Uterus (tissue), 4 donors: ENCODE measurements around the gene PTGDS. TPM values are rescaled to one million over a fixed set of nuclear protein-coding genes. Genes with fewer than 3 reads are reported as not detected.

ENCODE experiments used
- DNase-seq, 2 donors: peaks; one replicate each; pipeline ENCODE4 v3.0.0-alpha.2; 2019 to 2020
- H3K27ac ChIP-seq, 2 donors: fragments of 200-600 bp; sonication (generic); 1 replicate in 1 of 2; 2 replicates in 1 of 2; pipeline ENCODE4 v1.5.1; 2016 to 2018
- H3K27me3 ChIP-seq, 2 donors: fragments of 200-600 bp; sonication (generic); one replicate each; pipeline ENCODE4 v1.5.1; 2018 to 2019; ENCODE audit warnings: control low read depth in 1 of 2
- H3K36me3 ChIP-seq, 2 donors: fragments of 200-600 bp; sonication (generic); one replicate each; pipeline ENCODE4 v1.5.1; 2019; ENCODE audit warnings: control low read depth in 1 of 2
- H3K4me1 ChIP-seq, 2 donors: fragments of 200-600 bp; sonication (generic); one replicate each; pipeline ENCODE4 v1.5.1; 2018 to 2019; ENCODE audit warnings: control low read depth in 1 of 2
- H3K4me3 ChIP-seq, 2 donors: fragments of 200-600 bp; sonication (generic); 1 replicate in 1 of 2; 2 replicates in 1 of 2; pipeline ENCODE4 v1.5.1; 2018 to 2019; ENCODE audit warnings: mild to moderate bottlenecking in 1 of 2
- H3K9me3 ChIP-seq, 2 donors: fragments of 200-600 bp; sonication (generic); one replicate each; pipeline ENCODE4 v1.5.1; 2019; ENCODE audit warnings: control low read depth in 1 of 2
- POLR2A ChIP-seq, 2 donors: fragments of 450-650 bp; IDR thresholded peaks; one replicate each; pipeline ENCODE4 v1.6.1; 2016; ENCODE audit warnings: antibody characterized with exemption in 2 of 2, mild to moderate bottlenecking in 1 of 2, moderate library complexity in 1 of 2
- intact Hi-C: fragments of 100-400 bp; cut with DNase I; formaldehyde crosslinking; loops from one replicate; pipeline ENCODE4 v1.15.1; 2023; ENCODE audit warnings: low total_unique reads
- total RNA-seq, 4 donors: library from RNA; depleted of rRNA in 3 of 4; stranded (reverse); fragments of >200 nt in 3 of 4; gene quantifications; one replicate each; pipeline versions ENCODE4 v1.1.0 to v1.2.4, GENCODE V29; 2014 to 2023
- TF ChIP-seq, protein P1 (sequence below), 4 experiments: fragments of 200-600 bp in 2 of 4; fragments of 450-650 bp in 2 of 4; sonication (generic) in 2 of 4; IDR thresholded peaks; one replicate each; pipeline ENCODE4 v1.5.1; 2016 to 2019; ENCODE audit warnings: antibody characterized with exemption in 4 of 4, mild to moderate bottlenecking in 2 of 4, moderate library complexity in 1 of 4
- donor health status: DM: yes; HTN: yes; CAD: no.

PTGDS gene
- total RNA-seq, 4 donors from 2014 or later, result 13.5 to 116 (median 58.8) TPM

DNA sequence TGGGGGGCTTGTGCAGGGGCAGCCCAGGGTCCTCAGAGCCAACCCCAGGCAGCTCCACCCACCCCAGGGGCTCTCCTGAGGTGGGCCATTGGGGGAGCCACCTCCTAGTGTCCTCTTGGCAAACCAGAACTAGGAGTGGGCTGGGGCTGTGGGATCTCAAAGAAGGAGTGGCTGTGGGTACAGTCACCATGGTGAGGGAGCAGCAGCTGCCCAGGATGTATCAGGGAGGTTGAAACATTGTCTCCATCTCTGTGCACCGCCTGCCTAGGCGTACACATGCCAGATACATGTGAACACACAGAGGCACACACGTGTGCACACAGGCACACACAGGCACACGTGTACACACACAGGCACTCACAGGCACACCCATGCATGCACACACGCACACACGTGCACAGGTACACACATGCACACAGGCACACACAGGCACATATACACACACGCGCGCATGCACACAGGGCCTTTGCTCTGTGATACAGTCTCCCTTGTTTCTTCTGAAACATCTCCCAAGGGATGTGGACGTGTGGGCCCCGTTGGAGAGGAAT, 14.5 kb upstream of the PTGDS start:
- TF ChIP-seq POLR2A (IDR thresholded peaks at IDR 0.05), result no peak
- TF ChIP-seq, protein P1, sequence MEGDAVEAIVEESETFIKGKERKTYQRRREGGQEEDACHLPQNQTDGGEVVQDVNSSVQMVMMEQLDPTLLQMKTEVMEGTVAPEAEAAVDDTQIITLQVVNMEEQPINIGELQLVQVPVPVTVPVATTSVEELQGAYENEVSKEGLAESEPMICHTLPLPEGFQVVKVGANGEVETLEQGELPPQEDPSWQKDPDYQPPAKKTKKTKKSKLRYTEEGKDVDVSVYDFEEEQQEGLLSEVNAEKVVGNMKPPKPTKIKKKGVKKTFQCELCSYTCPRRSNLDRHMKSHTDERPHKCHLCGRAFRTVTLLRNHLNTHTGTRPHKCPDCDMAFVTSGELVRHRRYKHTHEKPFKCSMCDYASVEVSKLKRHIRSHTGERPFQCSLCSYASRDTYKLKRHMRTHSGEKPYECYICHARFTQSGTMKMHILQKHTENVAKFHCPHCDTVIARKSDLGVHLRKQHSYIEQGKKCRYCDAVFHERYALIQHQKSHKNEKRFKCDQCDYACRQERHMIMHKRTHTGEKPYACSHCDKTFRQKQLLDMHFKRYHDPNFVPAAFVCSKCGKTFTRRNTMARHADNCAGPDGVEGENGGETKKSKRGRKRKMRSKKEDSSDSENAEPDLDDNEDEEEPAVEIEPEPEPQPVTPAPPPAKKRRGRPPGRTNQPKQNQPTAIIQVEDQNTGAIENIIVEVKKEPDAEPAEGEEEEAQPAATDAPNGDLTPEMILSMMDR (IDR thresholded peaks at IDR 0.05), result no peak
- Histone ChIP-seq H3K4me1 (no peaks in the 10 kb centered on the region), H3K4me3 (no peak overlapping the region), H3K36me3 (no peaks in the 10 kb centered on the region), H3K9me3 (no peaks in the 10 kb centered on the region), H3K27me3 (no peaks in the 10 kb centered on the region), H3K27ac (no peak overlapping the region)
- intact Hi-C loops, result no loop called here
- no peak for DNase-seq

GRCh38 chr9:136963341-136963740, 14.0 kb upstream of the PTGDS start:
- Histone ChIP-seq H3K27ac (no peak overlapping the region), H3K27me3 (no peaks in the 10 kb centered on the region), H3K9me3 (no peaks in the 10 kb centered on the region), H3K36me3 (no peaks in the 10 kb centered on the region), H3K4me3 (no peak overlapping the region), H3K4me1 (no peaks in the 10 kb centered on the region)
- intact Hi-C loops, result no loop called here
- no peak for DNase-seq
- no peak for TF ChIP-seq POLR2A (IDR thresholded peaks at IDR 0.05)
- TF ChIP-seq, protein P1 (IDR thresholded peaks at IDR 0.05), result no peak

DNA sequence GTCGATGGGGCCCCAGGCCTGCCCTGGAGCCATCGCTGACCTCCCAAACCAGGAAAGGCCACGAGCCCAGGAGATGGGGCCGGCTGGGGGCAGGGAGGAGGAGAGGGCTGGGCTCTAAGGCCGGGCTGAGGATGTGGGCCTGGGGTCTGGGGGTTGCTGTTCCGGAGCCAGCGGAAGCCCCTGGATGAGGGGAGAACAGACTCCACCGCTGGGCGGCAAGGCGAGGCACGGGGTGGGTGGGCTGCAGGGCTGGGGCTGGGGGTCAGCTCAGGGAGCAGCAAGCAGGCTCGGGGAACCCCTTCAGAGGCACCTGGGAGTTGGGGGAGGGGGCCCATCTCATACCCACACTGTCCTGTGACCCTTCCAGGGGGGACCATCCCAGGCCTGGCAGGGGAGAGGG, 13.6 kb upstream of the PTGDS start:
- Histone ChIP-seq H3K27me3 (no peaks in the 10 kb centered on the region), H3K4me1 (no peaks in the 10 kb centered on the region), H3K4me3 (no peak overlapping the region), H3K36me3 (no peaks in the 10 kb centered on the region), H3K9me3 (no peaks in the 10 kb centered on the region), H3K27ac (no peak overlapping the region)
- DNase-seq, result no peak
- intact Hi-C loops, result no loop called here
- TF ChIP-seq POLR2A (IDR thresholded peaks at IDR 0.05), result no peak
- TF ChIP-seq, protein P1 (IDR thresholded peaks at IDR 0.05), result no peak

GRCh38 chr9:136964171-136964689, 13.1 kb upstream of the PTGDS start:
- Histone ChIP-seq H3K9me3 (no peaks in the 10 kb centered on the region), H3K36me3 (no peaks in the 10 kb centered on the region), H3K4me1 (no peaks in the 10 kb centered on the region), H3K4me3 (no peak overlapping the region), H3K27me3 (no peaks in the 10 kb centered on the region), H3K27ac (no peak overlapping the region)
- no peak for DNase-seq
- no peak for TF ChIP-seq POLR2A (IDR thresholded peaks at IDR 0.05)
- TF ChIP-seq, protein P1 (IDR thresholded peaks at IDR 0.05), result no peak
- intact Hi-C loops, result no loop called here

- Histone ChIP-seq H3K27me3 (no peaks in the 10 kb centered on the region), H3K27ac (no peak overlapping the region), H3K4me1 (no peaks in the 10 kb centered on the region), H3K36me3 (no peaks in the 10 kb centered on the region), H3K4me3 (no peak overlapping the region), H3K9me3 (no peaks in the 10 kb centered on the region)
- TF ChIP-seq, protein P1 (IDR thresholded peaks at IDR 0.05), result no peak
- no peak for TF ChIP-seq POLR2A (IDR thresholded peaks at IDR 0.05)
- intact Hi-C loops, result no loop called here
- DNase-seq, result no peak
These were observed 12.4 kb upstream of the PTGDS start for GRCh38 chr9:136964833-136965422.
